HUDEP-2 (cell line): ENCODE data around the gene LIPT2.

Experiments
- DNase-seq, 76 experiments: peaks; one replicate each; lab custom pipeline; 2025; ENCODE audit not compliant: unreplicated experiment in 76 of 76; lab: John Stamatoyannopoulos, UW

The LIPT2 gene

GRCh38 chr11:74504100-74504691, 10.7 kb upstream of the LIPT2 start:
- DNase-seq, result no peak

GRCh38 chr11:74494916-74495315, 1.4 kb upstream of the LIPT2 start:
- DNase-seq, result no peak

- no peak for DNase-seq
Measured at GRCh38 chr11:74493791-74494630, 487 bp upstream of the LIPT2 start.

GRCh38 chr11:74492084-74492483, 1.4 kb downstream of the LIPT2 start:
- DNase-seq, result no peak

GRCh38 chr11:74490941-74491340, 2.6 kb downstream of the LIPT2 start:
- DNase-seq, result no peak

- peak in 3 of 76 experiments; percentile 5 to 31 (median 17) for DNase-seq
Measured at GRCh38 chr11:74487875-74488274, 5.6 kb downstream of the LIPT2 start.

- no peak for DNase-seq
Measured at GRCh38 chr11:74485868-74486267, 7.7 kb downstream of the LIPT2 start.

- DNase-seq, result peak in 9 of 76 experiments; percentile 6 to 26 (median 10)
Measured at GRCh38 chr11:74480688-74481417, 12.7 kb downstream of the LIPT2 start.

- DNase-seq, result no peak
Measured at GRCh38 chr11:74479732-74480123, 13.8 kb downstream of the LIPT2 start.

- DNase-seq, result no peak
Measured at GRCh38 chr11:74478877-74479731, 14.4 kb downstream of the LIPT2 start.

GRCh38 chr11:74476536-74476935, 17.0 kb downstream of the LIPT2 start:
- DNase-seq, result no peak

GRCh38 chr11:74474316-74474715, 19.2 kb downstream of the LIPT2 start:
- DNase-seq, result no peak

- no peak for DNase-seq
Measured at GRCh38 chr11:74473382-74474173, 19.9 kb downstream of the LIPT2 start.

- no peak for DNase-seq
Measured at GRCh38 chr11:74471668-74472429, 21.7 kb downstream of the LIPT2 start.

- no peak for DNase-seq
Measured at GRCh38 chr11:74471037-74471436, 22.5 kb downstream of the LIPT2 start.

GRCh38 chr11:74470526-74470925, 23.0 kb downstream of the LIPT2 start:
- no peak for DNase-seq

- DNase-seq, result no peak
Measured at GRCh38 chr11:74468936-74469335, 24.6 kb downstream of the LIPT2 start.

GRCh38 chr11:74468521-74468920, 25.0 kb downstream of the LIPT2 start:
- no peak for DNase-seq

GRCh38 chr11:74468058-74468457, 25.5 kb downstream of the LIPT2 start:
- no peak for DNase-seq
